Measurements from ENCODE around the gene PADI4.

Gene PADI4

DNA sequence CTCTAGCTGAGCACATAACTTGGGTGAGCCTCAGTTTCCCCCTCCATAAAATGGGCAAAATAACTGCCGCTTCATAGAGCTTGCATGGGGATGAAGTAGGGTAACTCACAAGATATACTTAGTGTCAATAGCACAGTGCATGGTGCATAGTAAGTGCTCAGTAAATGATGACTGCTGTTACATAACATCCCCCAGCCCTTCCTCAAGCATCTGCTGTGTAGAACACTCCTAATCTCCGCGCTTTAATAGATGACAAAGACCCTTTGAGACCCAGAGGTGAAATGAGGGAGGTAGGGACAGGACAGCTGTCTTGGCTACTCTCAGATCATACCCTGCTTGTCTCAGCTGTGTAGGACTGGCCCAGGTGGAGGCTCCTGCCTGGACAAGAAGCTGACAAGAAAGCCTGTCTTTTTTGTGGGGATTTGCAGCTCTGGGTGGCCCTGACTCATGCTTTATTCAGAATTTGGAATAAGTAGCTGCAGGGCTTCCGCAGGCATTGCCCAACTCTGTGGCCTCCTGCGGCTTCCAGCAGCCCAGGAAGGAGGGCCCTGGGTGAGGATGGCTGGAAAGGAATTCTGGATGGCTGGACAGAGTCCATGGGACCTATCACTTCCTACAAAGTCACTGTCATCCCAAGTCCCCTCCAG is 20.7 kb upstream of the PADI4 start:
- DNase-seq = no peak

GRCh38 chr1:17289721-17290120 is 18.3 kb upstream of the PADI4 start:
- no peak for DNase-seq

- no peak for DNase-seq
Observed at GRCh38 chr1:17290553-17290952, 17.4 kb upstream of the PADI4 start.

DNA sequence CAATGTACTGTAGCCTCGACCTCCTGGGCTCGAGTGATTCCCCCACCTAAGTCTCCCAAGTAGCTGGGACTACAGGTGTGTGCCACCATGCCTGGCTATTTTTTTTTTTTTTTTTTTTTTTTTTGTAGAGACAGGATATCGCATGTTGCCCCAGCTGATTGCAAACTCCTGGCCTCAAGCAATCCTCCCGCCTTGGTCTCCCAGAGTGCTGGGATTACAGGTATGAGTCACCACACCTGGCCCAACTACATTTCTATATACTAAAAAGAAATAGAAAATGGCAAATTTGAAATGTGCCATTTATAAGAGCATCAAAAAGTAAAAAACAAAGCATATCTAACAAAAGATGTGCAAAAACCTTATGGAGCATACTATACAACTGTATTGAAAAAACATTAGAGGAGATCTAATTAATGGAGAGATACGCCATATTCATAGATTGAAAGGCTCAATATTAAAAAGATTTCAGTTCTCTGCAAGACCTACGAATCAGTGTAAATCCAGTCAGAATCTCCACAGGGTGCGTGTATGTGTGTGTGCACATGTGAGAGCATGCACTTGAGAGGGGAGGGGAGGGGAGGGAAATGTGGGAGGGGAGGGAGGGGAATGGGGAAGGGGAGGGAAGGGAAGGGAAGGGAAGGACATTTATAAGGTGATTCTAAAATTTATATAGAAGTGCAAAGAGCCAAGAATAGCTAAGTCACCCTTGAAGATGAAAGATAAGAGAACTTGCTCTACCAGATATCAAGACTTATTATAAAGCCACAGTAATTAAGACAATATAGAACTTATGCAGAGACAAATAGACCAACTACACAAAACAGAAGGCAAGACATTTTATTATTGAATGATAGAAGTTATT is 15.5 kb upstream of the PADI4 start:
- no peak for DNase-seq

DNA sequence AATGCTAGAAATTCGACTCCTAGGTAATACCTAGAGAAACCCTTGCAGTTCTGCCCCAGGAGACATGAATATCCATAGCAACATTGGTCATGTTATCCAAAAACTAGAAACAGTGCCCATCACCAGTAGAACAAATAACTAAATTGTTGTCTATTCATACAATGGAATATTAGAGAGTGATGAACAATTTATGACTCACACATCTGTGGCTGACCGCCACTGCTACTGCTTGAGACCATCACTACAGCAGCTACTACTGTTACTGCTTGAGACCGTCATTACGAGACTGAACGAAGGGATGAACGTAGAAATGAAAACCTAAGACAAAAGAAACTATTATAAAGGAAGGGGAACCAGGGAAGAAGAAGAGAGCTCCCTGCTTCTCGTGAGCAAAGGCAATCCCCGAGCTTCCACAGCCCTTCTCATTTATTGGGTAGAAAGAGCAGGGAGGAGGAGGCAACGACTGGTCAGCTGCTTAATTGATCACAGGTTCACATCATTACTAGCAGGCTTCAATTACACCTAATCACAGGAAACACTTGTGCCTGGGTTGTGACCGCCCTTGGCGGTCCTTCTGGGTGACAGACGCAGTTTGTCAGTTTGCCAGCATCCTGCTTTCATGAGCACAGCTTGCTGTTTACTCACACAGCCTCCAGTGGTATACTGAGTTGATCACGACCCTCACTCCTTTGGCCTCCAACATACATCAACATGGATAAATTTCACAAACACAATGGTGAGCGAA is 14.1 kb upstream of the PADI4 start:
- DNase-seq = no peak

DNA sequence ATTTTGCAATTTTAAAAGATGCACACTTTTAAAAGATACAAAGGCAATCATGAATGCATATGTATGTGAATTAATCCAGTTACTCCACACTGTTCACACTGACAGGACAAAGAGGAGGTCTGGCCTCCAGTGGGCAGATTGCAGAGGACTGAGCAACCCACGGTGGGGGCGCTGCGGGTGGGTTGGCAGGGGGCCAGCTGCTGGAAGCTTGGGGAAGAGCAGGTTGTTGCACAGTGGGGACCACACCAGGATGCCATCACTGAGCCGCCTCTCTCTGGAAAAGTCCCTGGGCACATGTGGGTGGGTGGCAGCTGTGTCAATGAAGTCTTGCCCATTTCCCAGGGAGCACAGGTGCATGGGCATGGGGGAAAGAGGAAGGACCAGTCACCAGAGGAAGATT is 12.7 kb upstream of the PADI4 start:
- no peak for DNase-seq

GRCh38 chr1:17296086-17296485 is 11.9 kb upstream of the PADI4 start:
- no peak for DNase-seq

- no peak for DNase-seq
Observed at GRCh38 chr1:17297991-17298390, 10.0 kb upstream of the PADI4 start.

DNA sequence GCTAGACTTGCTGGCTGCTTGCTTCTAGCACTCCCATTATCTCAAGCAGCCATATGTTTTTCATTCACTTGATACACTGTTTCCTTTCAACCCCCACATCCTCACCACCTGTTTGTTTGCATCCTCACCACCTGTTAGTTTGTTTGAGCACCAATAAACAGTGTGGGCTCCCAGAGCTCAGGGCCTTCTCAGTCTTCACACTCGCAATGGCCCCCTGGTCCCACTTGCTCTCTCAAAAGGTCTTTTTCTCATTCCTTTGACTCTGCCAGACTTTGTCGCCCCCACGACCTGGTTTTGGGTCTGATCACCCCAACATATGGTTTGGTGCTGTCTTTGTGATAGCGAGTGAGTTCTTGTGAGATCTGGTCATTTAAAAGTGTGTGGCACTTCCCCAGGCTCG is 6.2 kb upstream of the PADI4 start:
- DNase-seq = no peak

GRCh38 chr1:17304151-17304825 is 3.7 kb upstream of the PADI4 start:
- no peak for DNase-seq

- no peak for DNase-seq
Observed at GRCh38 chr1:17304826-17305175, 3.2 kb upstream of the PADI4 start.

GRCh38 chr1:17305576-17306095 is 2.4 kb upstream of the PADI4 start:
- no peak for DNase-seq

- DNase-seq = no peak
Observed at GRCh38 chr1:17306407-17306806, 1.6 kb upstream of the PADI4 start.

- no peak for DNase-seq
Observed at GRCh38 chr1:17306921-17307320, 1.1 kb upstream of the PADI4 start.

GRCh38 chr1:17307329-17307728 is 668 bp upstream of the PADI4 start:
- DNase-seq = no peak

- peak; percentile 6 for DNase-seq
Observed at GRCh38 chr1:17308593-17308992, 596 bp downstream of the PADI4 start.

DNA sequence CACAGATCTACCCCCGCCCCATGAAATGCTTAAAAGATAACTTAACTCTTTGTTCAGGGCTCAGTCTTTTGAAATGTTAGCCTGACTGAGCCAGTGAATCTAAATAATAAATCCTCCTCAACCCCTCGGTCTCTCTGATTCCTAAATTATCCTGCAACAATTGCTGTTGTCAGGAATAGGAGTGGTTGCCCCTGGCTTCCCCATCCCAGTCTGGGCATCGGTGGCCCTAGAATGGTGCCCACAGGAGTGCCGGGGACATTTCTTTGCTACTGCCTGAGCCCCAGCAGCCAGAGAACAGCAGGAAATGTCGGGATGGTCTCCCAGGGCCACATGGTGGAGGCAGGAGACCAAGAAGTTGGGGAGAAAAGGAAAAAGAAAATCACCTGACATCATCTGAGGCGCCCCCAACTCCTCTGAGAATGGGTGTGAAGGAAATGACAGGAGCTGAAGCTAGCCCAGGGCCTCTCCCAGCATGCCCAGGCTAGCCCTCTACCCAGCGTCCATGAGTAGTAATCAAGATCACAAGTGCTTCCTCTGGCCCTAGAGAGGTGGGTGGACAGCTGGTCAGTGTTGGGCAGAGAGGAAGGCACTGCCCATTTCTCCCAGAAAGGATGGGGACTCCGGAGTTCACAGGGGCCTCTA is 1.6 kb downstream of the PADI4 start:
- no peak for DNase-seq

- no peak for DNase-seq
Observed at GRCh38 chr1:17310068-17310640, 2.2 kb downstream of the PADI4 start.

DNA sequence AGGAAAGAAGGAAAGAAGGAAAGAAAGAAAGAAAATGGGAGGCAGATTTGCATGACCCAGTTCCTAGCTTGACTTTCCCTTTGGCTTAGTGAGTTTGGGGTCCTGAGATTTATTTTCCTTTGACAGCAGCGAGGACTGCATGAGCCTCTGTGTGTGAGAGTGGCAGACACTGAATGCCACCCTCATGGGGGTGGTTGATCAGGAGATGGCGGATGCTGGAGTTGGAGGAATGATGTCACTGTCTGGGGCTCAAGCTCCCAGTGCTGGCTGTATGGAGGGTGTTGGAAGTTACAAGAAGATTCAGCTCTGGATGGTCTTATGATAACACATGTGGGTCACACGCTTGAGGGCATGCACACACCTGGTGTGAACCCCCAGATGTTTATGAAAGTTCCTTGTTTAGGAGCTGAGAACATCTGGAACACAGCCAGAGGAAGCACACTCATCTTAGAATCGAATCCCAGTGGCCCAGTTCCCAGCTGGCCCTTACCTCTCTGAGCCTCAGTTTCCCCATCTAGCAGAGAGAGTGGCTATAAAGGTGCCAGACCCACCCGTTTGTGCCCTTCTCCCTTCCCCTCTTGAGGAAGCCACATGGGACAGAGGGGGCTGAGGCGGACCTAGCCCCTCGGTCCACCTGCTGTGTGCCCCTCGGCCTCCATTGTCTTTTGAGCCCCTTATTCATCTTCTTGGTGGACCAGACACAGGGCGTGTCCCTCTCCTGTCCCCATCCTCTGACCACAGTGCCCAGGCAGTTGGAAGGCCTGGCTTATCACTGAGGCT is 5.7 kb downstream of the PADI4 start:
- no peak for DNase-seq

- DNase-seq = no peak
Observed at GRCh38 chr1:17314491-17314971, 6.5 kb downstream of the PADI4 start.

- DNase-seq = no peak
Observed at GRCh38 chr1:17315542-17316130, 7.6 kb downstream of the PADI4 start.

All from CD4-positive, alpha-beta T cell treated with Interferon gamma for 1 hour (primary cell).